Rectal smooth muscle tissue (tissue), 1 donor: ENCODE results near the gene IDH3A.

Source experiments
- H3K27ac ChIP-seq: one replicate; pipeline ENCODE4 v1.7.0; 2013; ENCODE audit warnings: low read depth, low read length, inconsistent platforms
- H3K27me3 ChIP-seq: one replicate; pipeline ENCODE4 v1.7.0; 2013; ENCODE audit warnings: low read length; ENCODE audit not compliant: control insufficient read depth, insufficient read depth
- H3K36me3 ChIP-seq: one replicate; pipeline ENCODE4 v1.7.0; 2013; ENCODE audit warnings: low read length; ENCODE audit not compliant: control insufficient read depth, insufficient read depth
- H3K4me1 ChIP-seq: one replicate; pipeline ENCODE4 v1.7.0; 2013; ENCODE audit warnings: low read length; ENCODE audit not compliant: control insufficient read depth, insufficient read depth
- H3K4me3 ChIP-seq: one replicate; pipeline ENCODE4 v1.7.0; 2013; ENCODE audit warnings: low read length
- H3K9ac ChIP-seq: one replicate; pipeline ENCODE4 v1.7.0; 2013; ENCODE audit warnings: low read length

The IDH3A gene

DNA sequence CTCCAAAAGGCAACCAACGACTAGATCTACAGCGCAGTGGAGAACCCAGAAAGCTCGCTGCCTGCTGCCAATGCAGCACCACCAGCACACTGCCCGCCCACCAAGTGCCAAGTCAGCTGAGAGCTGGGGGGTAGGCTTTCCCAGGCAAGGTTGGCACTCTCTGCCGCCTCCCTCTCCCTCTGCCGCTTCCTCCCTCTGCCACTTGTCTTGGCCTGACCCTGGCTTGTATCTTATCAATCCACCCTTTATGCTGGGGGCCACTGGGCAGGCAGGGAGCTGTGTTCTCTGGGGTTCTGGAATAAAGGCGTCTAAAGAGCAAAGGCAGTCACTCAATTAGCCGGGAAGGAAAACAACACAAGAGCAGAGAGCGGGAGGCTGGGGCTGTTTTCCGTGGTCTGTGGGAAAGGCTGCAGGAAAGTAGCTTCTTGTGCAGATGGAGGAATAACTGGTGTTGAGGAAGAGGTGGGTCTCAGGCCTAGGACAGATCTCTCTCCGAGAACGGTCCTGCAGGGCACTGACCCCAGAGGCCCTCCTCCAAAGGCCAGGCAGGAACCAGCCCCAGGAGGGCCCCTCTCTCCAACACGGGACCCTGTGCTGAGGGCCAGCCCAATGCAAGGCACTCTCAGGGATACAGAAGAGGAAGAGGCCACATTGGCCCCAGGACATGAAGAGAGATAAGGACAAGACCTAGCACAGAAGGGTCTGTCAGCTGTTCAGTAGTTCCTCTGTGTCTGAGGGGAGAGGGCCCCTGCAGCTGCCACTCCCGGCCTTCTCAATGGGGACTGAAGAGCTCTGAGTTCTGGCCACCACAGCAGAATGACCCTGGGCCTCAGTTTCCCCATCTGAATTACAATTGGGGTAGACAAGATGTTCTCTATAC, 54.4 kb downstream of the IDH3A start:
- Histone ChIP-seq H3K4me1 (no peaks in the 10 kb centered on the region), H3K9ac (no peak overlapping the region), H3K27ac (no peak overlapping the region), H3K27me3 (no peaks in the 10 kb centered on the region), H3K4me3 (no peak overlapping the region), H3K36me3 (no peaks in the 10 kb centered on the region)

- no peak overlapping the region for H3K9ac ChIP-seq
- no peak overlapping the region for H3K4me3 ChIP-seq
- no peaks in the 10 kb centered on the region for H3K4me1 ChIP-seq
- no peaks in the 10 kb centered on the region for H3K27me3 ChIP-seq
- H3K27ac ChIP-seq: no peak overlapping the region
- no peaks in the 10 kb centered on the region for H3K36me3 ChIP-seq
Observed at GRCh38 chr15:78204351-78205309, 55.5 kb downstream of the IDH3A start.

GRCh38 chr15:78205337-78205736, 56.2 kb downstream of the IDH3A start:
- no peak overlapping the region for H3K9ac ChIP-seq
- H3K27ac ChIP-seq: no peak overlapping the region
- no peak overlapping the region for H3K4me3 ChIP-seq
- H3K36me3 ChIP-seq: no peaks in the 10 kb centered on the region
- peaks cover 6% of the 10 kb centered on the region for H3K4me1 ChIP-seq
- no peaks in the 10 kb centered on the region for H3K27me3 ChIP-seq

DNA sequence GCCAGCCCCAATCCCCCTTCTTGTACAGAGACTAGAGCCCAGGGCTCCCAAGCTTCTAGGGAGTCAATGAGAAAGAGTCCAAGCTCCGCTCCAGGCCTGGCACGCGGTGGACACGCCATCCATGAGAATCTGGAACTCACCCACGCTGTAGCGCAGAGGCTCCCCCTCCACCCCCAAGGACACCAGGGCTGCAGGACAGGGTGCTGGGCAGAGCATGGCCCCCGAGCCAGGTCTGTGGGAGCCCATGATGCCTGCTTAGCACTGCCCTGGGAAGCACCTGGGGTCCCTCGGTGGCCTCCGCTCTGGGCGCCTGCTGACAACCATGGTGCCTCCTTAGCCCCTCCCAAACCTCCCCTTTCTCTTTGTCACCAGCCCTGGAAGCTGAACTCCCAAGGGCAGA, 56.7 kb downstream of the IDH3A start:
- H3K27ac ChIP-seq: no peak overlapping the region
- no peak overlapping the region for H3K9ac ChIP-seq
- H3K27me3 ChIP-seq: no peaks in the 10 kb centered on the region
- no peak overlapping the region for H3K4me3 ChIP-seq
- H3K4me1 ChIP-seq: peaks cover 8% of the 10 kb centered on the region
- no peaks in the 10 kb centered on the region for H3K36me3 ChIP-seq

DNA sequence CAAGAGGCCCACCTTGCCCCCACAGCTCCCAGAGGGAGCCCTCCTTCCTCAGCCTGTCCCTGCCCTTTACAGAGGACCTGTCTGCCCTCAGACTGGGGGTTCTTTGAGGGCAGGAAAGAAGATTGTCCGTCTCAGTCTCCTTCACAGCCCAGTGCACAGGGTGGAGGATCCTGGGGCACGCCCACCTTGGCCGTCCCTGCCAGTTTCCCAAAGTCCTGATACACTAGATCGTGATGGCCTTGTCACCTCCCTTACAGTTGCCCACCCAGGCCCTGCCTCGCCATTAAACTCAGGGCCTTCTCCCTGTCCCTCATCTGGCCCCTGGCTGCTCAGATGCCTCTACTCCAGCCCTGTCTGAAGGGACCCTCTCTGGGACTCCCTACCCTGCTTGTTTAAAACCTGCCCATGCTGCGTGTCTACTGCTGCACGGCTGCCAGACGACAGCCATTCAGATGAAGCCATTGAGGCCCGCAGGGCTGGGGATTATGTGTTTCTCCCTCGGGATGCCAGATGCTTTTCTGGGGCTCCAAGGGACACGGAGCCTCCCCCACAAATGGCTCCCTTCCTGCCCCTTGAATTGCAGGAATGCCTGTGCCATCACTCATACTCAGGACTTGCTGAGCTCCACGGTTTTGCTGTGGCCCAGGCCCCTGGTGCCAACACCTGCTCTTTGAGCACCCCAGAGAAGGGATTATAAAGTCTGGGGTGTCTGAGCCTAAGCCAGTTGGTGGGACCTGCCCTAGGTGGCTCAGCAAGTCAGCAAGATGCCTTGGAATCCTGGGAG, 57.4 kb downstream of the IDH3A start:
- Histone ChIP-seq H3K27ac (no peak overlapping the region), H3K4me1 (peaks cover 9% of the 10 kb centered on the region), H3K9ac (no peak overlapping the region)

GRCh38 chr15:78207110-78207458, 57.9 kb downstream of the IDH3A start:
- Histone ChIP-seq H3K4me3 (no peak overlapping the region), H3K9ac (no peak overlapping the region), H3K4me1 (peaks cover 9% of the 10 kb centered on the region), H3K27me3 (no peaks in the 10 kb centered on the region), H3K36me3 (no peaks in the 10 kb centered on the region), H3K27ac (no peak overlapping the region)

More for the DNA sequence above, 57.4 kb downstream of the IDH3A start:
- Histone ChIP-seq H3K4me3 (no peak overlapping the region), H3K36me3 (no peaks in the 10 kb centered on the region), H3K27me3 (no peaks in the 10 kb centered on the region)

- Histone ChIP-seq H3K4me1 (peaks cover 15% of the 10 kb centered on the region), H3K9ac (no peak overlapping the region), H3K36me3 (no peaks in the 10 kb centered on the region), H3K4me3 (no peak overlapping the region), H3K27me3 (no peaks in the 10 kb centered on the region), H3K27ac (no peak overlapping the region)
Observed at GRCh38 chr15:78207641-78208340, 58.6 kb downstream of the IDH3A start.

- H3K9ac ChIP-seq: no peak overlapping the region
- no peaks in the 10 kb centered on the region for H3K36me3 ChIP-seq
- H3K4me1 ChIP-seq: peaks cover 19% of the 10 kb centered on the region
- H3K27ac ChIP-seq: no peak overlapping the region
- H3K27me3 ChIP-seq: no peaks in the 10 kb centered on the region
- H3K4me3 ChIP-seq: no peak overlapping the region
Observed at GRCh38 chr15:78208341-78208844, 59.2 kb downstream of the IDH3A start.

- Histone ChIP-seq H3K4me3 (no peak overlapping the region), H3K27ac (peak overlapping the region; percentile 40), H3K36me3 (no peaks in the 10 kb centered on the region), H3K4me1 (peaks cover 19% of the 10 kb centered on the region), H3K27me3 (no peaks in the 10 kb centered on the region), H3K9ac (no peak overlapping the region)
Observed at GRCh38 chr15:78208887-78209645, 59.9 kb downstream of the IDH3A start.

- H3K27me3 ChIP-seq: no peaks in the 10 kb centered on the region
- no peaks in the 10 kb centered on the region for H3K36me3 ChIP-seq
- H3K4me1 ChIP-seq: peaks cover 19% of the 10 kb centered on the region
- peak overlapping the region; percentile 40 for H3K27ac ChIP-seq
- no peak overlapping the region for H3K9ac ChIP-seq
- no peak overlapping the region for H3K4me3 ChIP-seq
Observed at GRCh38 chr15:78209646-78210348, 60.6 kb downstream of the IDH3A start.
